Psoas muscle (tissue), 8 donors: ENCODE measurements around the gene TIMM23. TPM values are rescaled to one million over a fixed set of nuclear protein-coding genes. Genes with fewer than 3 reads are reported as not detected.

Source experiments
- ATAC-seq, 4 donors: fragments of 200-7000 bp; cut with Tn5 transposase; one replicate each; pipeline ENCODE4 v1.9.1; 2020; ENCODE audit warnings: moderate library complexity in 3 of 4, mild to moderate bottlenecking in 2 of 4
- DNase-seq, 2 donors: peaks; one replicate each; pipeline ENCODE4 v3.0.0-alpha.2; 2020
- H3K27ac ChIP-seq: fragments of 200-600 bp; one replicate; pipeline ENCODE4 v1.8.0; 2022
- H3K27me3 ChIP-seq, 3 donors: fragments of 200-600 bp in 1 of 3; one replicate each; pipeline versions ENCODE4 v1.6.1 to v1.8.0; 2013 to 2022; ENCODE audit warnings: low read length in 2 of 3, mild to moderate bottlenecking in 2 of 3, moderate library complexity in 1 of 3; ENCODE audit not compliant: insufficient read depth in 3 of 3
- H3K36me3 ChIP-seq, 2 donors: fragments of 200-600 bp in 1 of 2; one replicate each; pipeline versions ENCODE4 v1.6.1 to v1.8.0; 2013 to 2022; ENCODE audit warnings: low read depth in 1 of 2, mild to moderate bottlenecking in 1 of 2, moderate library complexity in 1 of 2; ENCODE audit not compliant: insufficient read depth in 1 of 2
- H3K4me1 ChIP-seq: fragments of 200-600 bp; one replicate; pipeline ENCODE4 v1.8.0; 2022
- H3K4me3 ChIP-seq: fragments of 200-600 bp; one replicate; pipeline ENCODE4 v1.8.0; 2022; ENCODE audit warnings: mild to moderate bottlenecking
- H3K9me3 ChIP-seq: fragments of 200-600 bp; one replicate; pipeline ENCODE4 v1.8.0; 2022
- WGBS, 3 donors: extraction: QIAGEN DNeasy Blood & Tissue Kit; methylation state at CpG; one replicate each; pipeline versions ENCODE4 v1.1.6 to v1.1.7; 2013; 5-methylcytosine and 5-hydroxymethylcytosine counted together
- intact Hi-C, 2 donors: fragments of 100-400 bp; cut with DNase I; formaldehyde crosslinking; loops; one replicate each; pipeline versions ENCODE4 v1.11.0 to v1.14.2; 2022
- polyA plus RNA-seq, 3 donors: library from polyadenylated mRNA; stranded (reverse); fragments of 200-250 nt; gene quantifications; one replicate each; pipeline ENCODE4 v1.2.3, GENCODE V29; 2013
- total RNA-seq, 4 donors: library from RNA; stranded (reverse); fragmentation: NEBNext Ultra II Directional in 2 of 4; extraction: Animal tissue kit (Norgen Biotek cat#: 25700) in 2 of 4; gene quantifications; one replicate each; pipeline versions ENCODE4 v1.2.1 to v1.2.4, GENCODE V29; 2021 to 2023
- TF ChIP-seq, protein P1 (sequence below): fragments of 200-600 bp; IDR thresholded peaks from one replicate; pipeline ENCODE4 v1.8.0; 2022; ENCODE audit warnings: antibody characterized with exemption
- donor health status: healthy with polysubstance abuse.
- donor health status: DM: no; HTN: no; CAD: no; lungs with moderate emphysema.
- donor health status: Bipolar disorder and iron deficiency.
- donor health status: healthy.
- donor health status: DM: yes; HTN: yes; CAD: no.
- donor health status: DM: no; HTN: no; CAD: no.
- donor health status: DM: no; HTN: no; CAD: no.
- donor health status: DM: yes; HTN: yes; CAD: no.

TIMM23 gene
- total and polyA plus RNA-seq, 7 donors = 82.9 to 134 (median 101) TPM

DNA sequence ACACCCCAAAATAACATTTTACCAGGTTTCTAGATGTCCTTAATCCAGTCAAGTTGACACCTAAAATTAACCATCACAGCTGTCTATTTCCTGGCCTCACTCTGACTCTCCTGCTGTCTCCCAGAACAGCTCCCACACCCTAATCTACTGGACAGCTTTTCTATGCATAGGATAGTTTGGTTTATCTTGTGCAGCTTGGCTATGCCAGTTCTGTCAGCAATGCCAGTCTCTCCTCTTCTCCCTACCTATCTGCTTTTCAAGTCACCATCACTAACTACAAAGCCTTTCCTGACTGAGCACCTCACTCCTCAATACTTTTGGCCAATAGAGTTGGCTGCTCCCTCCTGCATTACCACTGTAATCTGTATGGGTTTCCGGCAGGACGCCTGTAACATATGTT, 53.1 kb downstream of the TIMM23 start:
- ATAC-seq = no peak
- no peaks in the 10 kb centered on the region for H3K27me3 ChIP-seq
- no peak for DNase-seq
- H3K9me3 ChIP-seq = no peaks in the 10 kb centered on the region
- H3K4me1 ChIP-seq = peaks cover 84% of the 10 kb centered on the region
- TF ChIP-seq, protein P1, sequence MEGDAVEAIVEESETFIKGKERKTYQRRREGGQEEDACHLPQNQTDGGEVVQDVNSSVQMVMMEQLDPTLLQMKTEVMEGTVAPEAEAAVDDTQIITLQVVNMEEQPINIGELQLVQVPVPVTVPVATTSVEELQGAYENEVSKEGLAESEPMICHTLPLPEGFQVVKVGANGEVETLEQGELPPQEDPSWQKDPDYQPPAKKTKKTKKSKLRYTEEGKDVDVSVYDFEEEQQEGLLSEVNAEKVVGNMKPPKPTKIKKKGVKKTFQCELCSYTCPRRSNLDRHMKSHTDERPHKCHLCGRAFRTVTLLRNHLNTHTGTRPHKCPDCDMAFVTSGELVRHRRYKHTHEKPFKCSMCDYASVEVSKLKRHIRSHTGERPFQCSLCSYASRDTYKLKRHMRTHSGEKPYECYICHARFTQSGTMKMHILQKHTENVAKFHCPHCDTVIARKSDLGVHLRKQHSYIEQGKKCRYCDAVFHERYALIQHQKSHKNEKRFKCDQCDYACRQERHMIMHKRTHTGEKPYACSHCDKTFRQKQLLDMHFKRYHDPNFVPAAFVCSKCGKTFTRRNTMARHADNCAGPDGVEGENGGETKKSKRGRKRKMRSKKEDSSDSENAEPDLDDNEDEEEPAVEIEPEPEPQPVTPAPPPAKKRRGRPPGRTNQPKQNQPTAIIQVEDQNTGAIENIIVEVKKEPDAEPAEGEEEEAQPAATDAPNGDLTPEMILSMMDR = no peak
- intact Hi-C loops = loop anchor here in 1 of 2 donors (5.0 kb wide), 1 partner anchor 48 kb away; no protein-coding TSS in a partner anchor
- H3K36me3 ChIP-seq = no peaks in the 10 kb centered on the region
- H3K27ac ChIP-seq = peak overlapping the region; percentile 30
- WGBS, 3 donors = 65 to 91% (median 67%) methylated on average over 2 of the region's 2 CpGs
- no peak overlapping the region for H3K4me3 ChIP-seq

DNA sequence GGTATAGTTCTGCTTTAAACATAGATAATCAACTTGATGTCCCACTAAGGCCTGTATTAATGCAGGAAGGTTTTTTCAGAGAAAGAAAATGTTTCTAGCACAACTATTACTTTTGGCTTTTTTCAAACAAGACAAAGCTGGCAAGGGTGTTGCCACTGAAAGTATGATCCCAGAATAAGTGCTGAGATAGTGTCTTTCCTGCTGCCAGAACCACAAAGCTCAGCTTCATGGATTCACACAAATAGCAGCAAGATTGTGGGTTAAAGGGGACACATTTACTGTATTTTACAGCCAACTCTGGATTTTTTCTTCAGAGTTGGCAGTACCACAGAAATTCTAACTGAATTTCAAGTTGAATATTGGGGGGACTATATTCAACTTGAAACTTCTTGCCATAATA, 53.8 kb downstream of the TIMM23 start:
- Histone ChIP-seq H3K27ac (peak overlapping the region; percentile 30), H3K27me3 (no peaks in the 10 kb centered on the region), H3K36me3 (no peaks in the 10 kb centered on the region), H3K4me3 (no peak overlapping the region), H3K9me3 (no peaks in the 10 kb centered on the region), H3K4me1 (peaks cover 77% of the 10 kb centered on the region)
- ATAC-seq = no peak
- intact Hi-C loops = loop anchor here in 1 of 2 donors (5.0 kb wide), 1 partner anchor 49 kb away; no protein-coding TSS in a partner anchor
- TF ChIP-seq, protein P1 = no peak
- DNase-seq = no peak

DNA sequence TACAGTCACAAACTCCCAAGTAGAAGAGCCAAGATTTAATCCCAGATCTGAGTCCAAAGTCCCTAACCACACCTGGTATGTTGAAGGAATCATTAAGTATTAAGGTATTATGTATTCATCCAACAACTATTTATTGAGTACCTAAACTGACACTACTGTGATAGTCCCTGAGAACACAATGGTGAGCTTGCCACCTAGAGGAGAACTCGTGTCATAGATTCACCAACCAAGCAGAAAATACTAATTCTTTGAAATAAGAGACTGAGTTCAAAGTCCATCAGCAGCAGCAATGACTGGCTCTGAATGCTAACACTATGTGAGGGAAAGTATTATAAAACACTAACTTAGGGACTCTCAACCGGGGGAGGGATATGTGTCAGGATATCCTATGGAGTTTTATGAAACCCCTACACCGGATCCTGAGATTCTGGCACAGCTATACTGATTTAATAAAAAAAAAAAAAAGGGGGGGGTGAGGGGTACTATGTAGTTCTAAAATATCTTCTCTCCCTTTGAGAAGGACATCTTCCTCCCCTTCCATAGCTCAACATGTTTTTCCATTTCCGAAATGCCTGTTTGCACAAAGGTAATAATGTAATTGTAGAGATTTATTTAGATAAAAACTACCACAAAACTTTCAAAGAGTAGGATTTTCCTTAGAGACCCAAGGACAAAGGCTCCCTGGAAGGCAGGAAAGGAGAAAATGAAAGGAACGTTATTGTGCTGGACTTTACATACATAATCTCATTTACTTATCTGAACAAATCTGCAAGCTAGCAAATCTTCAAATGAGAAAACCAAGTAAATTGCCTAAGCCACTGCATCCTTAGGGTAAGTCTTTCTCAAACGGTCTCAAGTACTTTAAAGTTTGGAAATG, 56.5 kb downstream of the TIMM23 start:
- ATAC-seq = peak; percentile 57 to 71 (median 68)
- TF ChIP-seq, protein P1 = peak; percentile 67
- Histone ChIP-seq H3K4me3 (peak overlapping the region; percentile 86), H3K4me1 (peaks cover 55% of the 10 kb centered on the region), H3K27me3 (no peaks in the 10 kb centered on the region), H3K36me3 (no peaks in the 10 kb centered on the region), H3K27ac (peak overlapping the region; percentile 90), H3K9me3 (no peaks in the 10 kb centered on the region)
- no peak for DNase-seq
- 21 to 27% (median 21%) methylated on average over 6 of the region's 6 CpGs for whole genome bisulfite sequencing, 3 donors
- intact Hi-C loops = loop anchor here in 1 of 2 donors (5.0 kb wide), 1 partner anchor 52 kb away; no protein-coding TSS in a partner anchor

DNA sequence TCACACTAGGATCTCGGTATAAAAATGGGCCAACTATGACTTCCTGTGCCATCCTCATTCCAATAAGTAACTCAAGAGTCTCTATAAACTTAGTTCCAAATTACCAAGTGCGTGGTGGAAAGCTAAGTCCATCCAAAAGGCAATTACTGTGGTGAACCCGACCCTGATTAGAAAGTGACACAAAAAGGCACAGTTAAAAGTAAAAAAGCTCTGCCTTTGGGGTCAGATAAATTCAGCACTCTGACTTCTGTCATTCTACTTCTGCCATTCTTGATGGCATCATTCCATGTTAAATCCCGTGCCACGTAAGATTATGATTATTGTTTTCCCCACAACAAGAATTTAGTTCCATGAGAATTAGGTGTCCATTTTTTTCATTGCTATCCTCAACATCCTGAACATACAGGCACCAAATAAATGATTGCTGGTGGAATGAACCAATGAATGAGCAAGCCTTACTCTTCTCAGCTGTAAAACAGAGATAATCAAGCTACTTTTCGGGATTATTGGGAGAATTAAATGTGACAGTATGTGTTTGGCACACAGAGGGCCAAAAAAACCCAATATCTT, 57.3 kb downstream of the TIMM23 start:
- TF ChIP-seq, protein P1 = no peak
- H3K27ac ChIP-seq = peak overlapping the region; percentile 90
- intact Hi-C loops = loop anchor here in 1 of 2 donors (5.0 kb wide), 1 partner anchor 52 kb away; no protein-coding TSS in a partner anchor
- peaks cover 49% of the 10 kb centered on the region for H3K4me1 ChIP-seq
- DNase-seq (no peak), ATAC-seq (no peak)
- peak overlapping the region; percentile 86 for H3K4me3 ChIP-seq
- 2 to 7% (median 5%) methylated on average over 6 of the region's 6 CpGs for WGBS, 3 donors
- H3K27me3 ChIP-seq = no peaks in the 10 kb centered on the region
- H3K36me3 ChIP-seq = no peaks in the 10 kb centered on the region
- no peaks in the 10 kb centered on the region for H3K9me3 ChIP-seq
